ENCODE results near the gene PDE5A. TPM values are rescaled to one million over a fixed set of nuclear protein-coding genes. Genes with fewer than 3 reads are reported as not detected.
"Not testable (repeated sequence)": the region's sequence is repeated elsewhere in the genome, so short reads cannot be mapped to it uniquely, and the experiment has no call there.

PDE5A gene
- polyA plus RNA-seq, 4 donors = 43.2 to 55.7 (median 47.4) TPM

GRCh38 chr4:119646347-119647071 lies 17.9 kb upstream of the PDE5A start:
- no peak for DNase-seq (ENCODE audit: low read depth in 4 of 4, low spot score in 2 of 4)

DNA sequence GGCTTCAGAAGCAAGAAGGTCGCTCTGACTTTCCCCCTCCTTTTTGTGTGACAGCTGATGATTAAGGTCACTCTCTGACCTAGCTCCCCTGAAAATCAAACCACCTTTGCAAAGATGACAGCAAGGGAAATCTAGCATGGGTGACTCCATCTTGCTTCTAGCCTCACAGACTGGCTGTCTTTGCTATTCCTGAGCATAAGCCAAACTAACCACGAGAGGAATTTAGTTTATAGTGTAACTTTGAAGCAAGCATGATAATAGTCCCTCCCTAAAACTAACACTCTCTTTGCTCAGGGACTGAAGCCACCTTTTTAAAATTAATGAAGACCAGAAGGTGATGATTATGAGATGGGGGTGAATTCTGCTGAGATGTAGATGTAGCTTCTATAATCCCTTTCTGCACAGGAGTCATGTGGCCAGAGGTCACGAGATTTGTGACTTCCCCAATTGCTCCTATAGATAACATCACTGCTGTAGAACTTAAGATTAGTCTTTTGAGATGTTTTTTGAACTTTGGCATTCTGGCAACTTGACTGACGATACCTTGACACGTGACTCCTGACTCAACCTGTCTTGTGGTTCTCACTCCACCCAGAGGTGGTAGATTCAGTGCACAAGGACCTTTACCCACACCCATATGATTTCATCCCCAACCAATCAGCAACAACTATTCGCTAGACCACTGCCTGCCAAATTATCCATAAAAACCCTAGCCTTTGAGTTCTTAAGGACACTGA lies 14.9 kb upstream of the PDE5A start:
- DNase-seq (ENCODE audit: low read depth in 4 of 4, low spot score in 2 of 4) = no peak

- no peak for DNase-seq (ENCODE audit: low read depth in 4 of 4, low spot score in 2 of 4)
Measured at GRCh38 chr4:119641765-119642164, 13.2 kb upstream of the PDE5A start.

GRCh38 chr4:119638359-119638758 lies 9.8 kb upstream of the PDE5A start:
- DNase-seq (ENCODE audit: low read depth in 4 of 4, low spot score in 2 of 4) = no peak

GRCh38 chr4:119636851-119637250 lies 8.2 kb upstream of the PDE5A start:
- not testable (repeated sequence) for DNase-seq (ENCODE audit: low read depth in 4 of 4, low spot score in 2 of 4)

DNA sequence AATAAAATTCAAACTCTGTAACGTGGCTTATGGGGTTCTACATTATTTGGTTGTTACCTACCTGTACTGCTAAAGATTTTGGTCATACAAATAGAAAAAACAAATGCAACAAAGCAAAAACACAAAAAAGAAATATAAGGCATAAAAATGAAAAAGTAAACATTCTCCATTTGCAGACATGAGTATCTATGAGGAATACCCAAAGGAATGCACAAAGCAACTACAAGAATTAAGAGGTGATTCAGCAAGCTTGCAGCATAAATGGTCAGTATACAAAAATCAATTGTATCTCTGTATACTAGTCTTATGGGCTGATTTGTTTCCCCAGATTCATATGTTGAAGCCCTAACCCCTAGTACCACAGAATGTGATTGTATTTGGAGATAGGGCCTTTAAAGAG lies 3.6 kb upstream of the PDE5A start:
- no peak for DNase-seq (ENCODE audit: low read depth in 4 of 4, low spot score in 2 of 4)

DNA sequence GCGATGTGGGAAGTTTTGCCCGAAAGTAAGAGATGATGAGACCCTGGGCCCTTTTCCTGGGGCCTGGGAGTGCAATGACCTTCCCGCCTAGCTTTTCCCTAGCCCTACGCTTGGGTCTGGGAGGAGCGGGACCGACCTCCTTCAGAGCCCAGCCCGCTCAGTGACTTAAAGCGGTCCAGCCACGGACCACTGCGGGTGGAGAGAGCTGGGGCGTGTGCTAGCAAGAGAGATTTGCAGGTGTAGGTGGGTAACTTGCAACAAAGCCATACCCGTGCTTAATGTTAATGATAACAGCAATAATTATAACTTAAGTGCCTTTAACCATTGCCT lies 503 bp upstream of the PDE5A start:
- no peak for DNase-seq (ENCODE audit: low read depth in 4 of 4, low spot score in 2 of 4)

- peak; percentile 61 to 70 (median 68) for DNase-seq (ENCODE audit: low read depth in 4 of 4, low spot score in 2 of 4)
Measured at GRCh38 chr4:119627267-119628255, 1.0 kb downstream of the PDE5A start.

- peak in 1 of 4 donors; percentile 43 for DNase-seq (ENCODE audit: low read depth in 4 of 4, low spot score in 2 of 4)
Measured at GRCh38 chr4:119626943-119627266, 1.7 kb downstream of the PDE5A start.

GRCh38 chr4:119626420-119626819 lies 2.2 kb downstream of the PDE5A start:
- DNase-seq (ENCODE audit: low read depth in 4 of 4, low spot score in 2 of 4) = no peak

- no peak for DNase-seq (ENCODE audit: low read depth in 4 of 4, low spot score in 2 of 4)
Measured at GRCh38 chr4:119625761-119626160, 2.8 kb downstream of the PDE5A start.

GRCh38 chr4:119624356-119624755 lies 4.2 kb downstream of the PDE5A start:
- DNase-seq (ENCODE audit: low read depth in 4 of 4, low spot score in 2 of 4) = no peak

DNA sequence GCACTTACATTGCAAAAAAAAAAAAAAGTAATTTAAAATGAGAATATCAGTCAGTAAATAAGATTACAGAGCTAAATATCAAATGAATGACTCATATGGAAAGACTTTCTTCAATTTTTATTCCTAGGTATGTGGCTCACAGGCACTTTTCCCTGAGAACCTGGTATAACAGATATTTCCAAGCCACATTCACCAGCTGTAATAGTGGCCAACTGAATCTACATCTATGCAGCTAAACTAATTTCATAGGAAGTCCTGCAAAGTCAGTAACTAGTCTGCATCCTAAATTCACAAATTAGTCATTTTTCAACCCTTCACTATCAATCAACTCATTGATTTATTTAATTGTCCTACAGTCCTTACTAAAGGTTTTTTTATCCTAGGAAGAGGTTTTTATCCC lies 5.6 kb downstream of the PDE5A start:
- no peak for DNase-seq (ENCODE audit: low read depth in 4 of 4, low spot score in 2 of 4)

DNA sequence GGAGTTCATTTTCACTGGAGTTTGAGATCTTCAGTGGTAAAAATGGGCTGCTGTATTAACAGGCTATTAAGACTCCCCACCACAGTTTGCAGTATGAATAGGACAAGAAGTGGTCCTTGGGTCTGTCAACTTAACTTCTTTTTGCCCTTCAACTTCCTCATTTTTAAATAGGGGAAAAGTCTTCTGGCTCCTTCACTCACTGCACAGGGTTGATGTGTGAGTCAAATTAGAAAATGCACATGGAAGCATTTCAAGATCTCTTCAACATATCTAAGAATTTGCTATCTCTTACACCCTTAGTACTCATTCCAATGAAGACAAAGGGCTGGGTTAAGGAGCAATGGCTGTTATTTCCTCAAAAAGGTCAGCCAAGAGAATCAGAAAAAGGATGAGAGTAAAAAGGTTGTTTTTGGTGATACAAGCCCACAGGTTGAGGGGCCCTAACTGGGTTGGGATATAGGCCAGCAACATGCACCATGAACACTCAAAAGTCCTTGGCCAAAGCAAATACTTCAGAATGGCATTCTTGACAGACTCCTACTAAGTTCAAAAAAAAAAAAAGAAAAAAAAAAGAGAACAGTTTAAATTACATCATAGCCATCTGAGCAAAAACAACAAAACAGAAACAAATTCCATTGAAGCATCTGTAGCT lies 13.4 kb downstream of the PDE5A start:
- no peak for DNase-seq (ENCODE audit: low read depth in 4 of 4, low spot score in 2 of 4)

GRCh38 chr4:119604266-119604665 lies 24.3 kb downstream of the PDE5A start:
- DNase-seq (ENCODE audit: low read depth in 4 of 4, low spot score in 2 of 4) = no peak

- no peak for DNase-seq (ENCODE audit: low read depth in 4 of 4, low spot score in 2 of 4)
Measured at GRCh38 chr4:119602366-119602765, 26.2 kb downstream of the PDE5A start.

- DNase-seq (ENCODE audit: low read depth in 4 of 4, low spot score in 2 of 4) = no peak
Measured at GRCh38 chr4:119598521-119598920, 30.1 kb downstream of the PDE5A start.

- no peak for DNase-seq (ENCODE audit: low read depth in 4 of 4, low spot score in 2 of 4)
Measured at GRCh38 chr4:119597377-119597776, 31.2 kb downstream of the PDE5A start.

DNA sequence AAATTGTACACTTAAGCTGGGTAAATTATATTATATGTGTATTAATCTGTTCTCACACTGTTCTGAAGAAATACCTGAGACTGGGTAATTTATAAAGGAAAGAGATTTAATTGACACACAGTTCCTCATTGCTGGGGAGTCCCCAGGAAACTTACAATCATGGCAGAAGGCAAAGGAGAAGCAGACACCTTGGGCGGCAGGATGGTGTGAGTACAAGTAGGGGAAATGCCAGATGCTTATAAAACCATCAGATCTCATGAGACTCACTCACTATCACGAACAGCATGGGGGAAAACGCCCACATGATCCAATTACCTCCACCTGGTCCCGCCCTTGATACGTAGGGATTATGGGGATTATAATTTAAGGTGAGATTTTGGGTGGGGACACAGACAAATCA lies 34.9 kb downstream of the PDE5A start:
- DNase-seq (ENCODE audit: low read depth in 4 of 4, low spot score in 2 of 4) = no peak

DNA sequence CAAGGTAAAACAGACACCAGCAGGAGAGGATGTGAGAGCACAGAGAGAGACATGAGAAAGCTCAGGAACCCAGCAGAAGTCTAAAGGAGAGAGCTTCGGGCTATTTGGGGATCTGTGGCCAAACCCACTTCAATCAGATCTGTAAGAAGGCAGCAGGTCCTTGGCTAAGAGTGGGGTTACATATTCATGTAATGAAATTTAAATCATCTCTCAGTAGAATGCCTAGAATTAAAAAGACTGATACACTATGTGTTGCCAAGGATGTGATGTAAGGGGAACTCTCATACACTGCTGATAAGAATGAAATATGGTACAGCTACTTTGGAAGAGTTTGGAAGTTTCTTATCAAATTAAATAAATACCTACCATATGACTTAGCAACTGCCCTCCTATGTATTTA lies 35.8 kb downstream of the PDE5A start:
- DNase-seq (ENCODE audit: low read depth in 4 of 4, low spot score in 2 of 4) = no peak

- no peak for DNase-seq (ENCODE audit: low read depth in 4 of 4, low spot score in 2 of 4)
Measured at GRCh38 chr4:119589165-119589564, 39.4 kb downstream of the PDE5A start.
